Heart left ventricle (tissue), 13 donors: ENCODE results near the gene SLC23A2.

Source experiments
- POLR2A ChIP-seq, 2 donors: fragments of 450-650 bp; IDR thresholded peaks; one replicate each; pipeline ENCODE4 v1.6.1; 2017; ENCODE audit warnings: antibody characterized with exemption in 2 of 2, mild to moderate bottlenecking in 2 of 2, moderate library complexity in 2 of 2
- TF ChIP-seq, protein P1 (sequence below), 12 donors: fragments of 200-600 bp; sonication (generic) in 4 of 12; IDR thresholded peaks; one replicate each; pipeline versions ENCODE4 v1.5.0 to v1.8.0; 2018 to 2022; ENCODE audit warnings: antibody characterized with exemption in 12 of 12, mild to moderate bottlenecking in 5 of 12
- donor health status: ischemic (EF 13 %, LVEDD 7.1; RV severe dilation, severe dysfunction).
- donor health status: DM: no; HTN: yes; CAD: no.
- donor health status: DM: no; HTN: no; CAD: no.
- donor health status: ischemic (EF 25% LVEDD 6.9; RV normal size, moderate dysfunction).
- donor health status: ischemic (EF 25% LVEDD 5.7; RV mildly dilated, moderate dysfunction).
- donor health status: ischemic (EF 35%, LVEDD 5.7; RV mildly dilated, moderate dysfunction).
- donor health status: nonischemic (EF 11% LVEDD 7.7; RV severe dilation, severe dysfunction).
- donor health status: DM: yes; HTN: yes; CAD: no.
- donor health status: PGD.
- donor health status: ischemic (EF 29% LVEDD 5.4; RV normal size, mild dysfunction).
- donor health status: nonischemic (EF 23%, LVEDD 6.1; RV moderate dilation, normal function).

DNA sequence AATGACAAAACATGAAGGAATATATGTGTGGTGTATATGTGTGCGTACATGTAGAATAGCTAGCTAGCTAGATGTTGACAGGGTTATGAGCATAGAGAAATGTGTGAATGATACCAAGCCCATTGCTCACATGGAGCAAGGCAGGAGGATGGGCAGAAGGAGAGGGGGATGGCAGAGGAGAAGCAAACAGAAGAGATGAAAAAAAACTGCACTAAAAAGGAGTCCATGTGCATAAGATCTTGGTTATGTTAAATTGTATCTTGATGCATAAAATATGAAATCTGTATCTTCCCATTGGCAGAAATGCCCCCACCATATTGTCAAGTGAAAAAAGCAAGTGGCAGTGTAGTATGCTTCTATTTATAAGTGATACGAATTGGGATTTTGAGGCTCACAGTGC, 154.5 kb downstream of the SLC23A2 start:
- TF ChIP-seq POLR2A (IDR thresholded peaks at IDR 0.05), result no peak
- TF ChIP-seq, protein P1, sequence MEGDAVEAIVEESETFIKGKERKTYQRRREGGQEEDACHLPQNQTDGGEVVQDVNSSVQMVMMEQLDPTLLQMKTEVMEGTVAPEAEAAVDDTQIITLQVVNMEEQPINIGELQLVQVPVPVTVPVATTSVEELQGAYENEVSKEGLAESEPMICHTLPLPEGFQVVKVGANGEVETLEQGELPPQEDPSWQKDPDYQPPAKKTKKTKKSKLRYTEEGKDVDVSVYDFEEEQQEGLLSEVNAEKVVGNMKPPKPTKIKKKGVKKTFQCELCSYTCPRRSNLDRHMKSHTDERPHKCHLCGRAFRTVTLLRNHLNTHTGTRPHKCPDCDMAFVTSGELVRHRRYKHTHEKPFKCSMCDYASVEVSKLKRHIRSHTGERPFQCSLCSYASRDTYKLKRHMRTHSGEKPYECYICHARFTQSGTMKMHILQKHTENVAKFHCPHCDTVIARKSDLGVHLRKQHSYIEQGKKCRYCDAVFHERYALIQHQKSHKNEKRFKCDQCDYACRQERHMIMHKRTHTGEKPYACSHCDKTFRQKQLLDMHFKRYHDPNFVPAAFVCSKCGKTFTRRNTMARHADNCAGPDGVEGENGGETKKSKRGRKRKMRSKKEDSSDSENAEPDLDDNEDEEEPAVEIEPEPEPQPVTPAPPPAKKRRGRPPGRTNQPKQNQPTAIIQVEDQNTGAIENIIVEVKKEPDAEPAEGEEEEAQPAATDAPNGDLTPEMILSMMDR (IDR thresholded peaks at IDR 0.05), result no peak
